Endothelial cell of umbilical vein (primary cell): Measurements from ENCODE around the gene EZH1. TPM values are rescaled to one million over a fixed set of nuclear protein-coding genes. Genes with fewer than 3 reads are reported as not detected.

ENCODE experiments used
- BruUV-seq: library from RNA; stranded (reverse); fragments of 400-500 nt; replicated peaks from 2 replicates; lab custom pipeline; 2021; lab: Mats Ljungman, UMichigan
- CTCF ChIA-PET: fragments of 300-600, 350-600 bp; sonication (Branson Sonifier 250); formaldehyde crosslinking; loops from one replicate; lab custom pipeline; 2021; ENCODE audit warnings: antibody characterized with exemption, inconsistent platforms; lab: Charles Lee
- POLR2A ChIA-PET: fragments of 300-600, 350-600 bp; sonication (Branson Sonifier 250); formaldehyde crosslinking; loops from one replicate; lab custom pipeline; 2021; ENCODE audit warnings: antibody characterized with exemption, inconsistent platforms; lab: Charles Lee
- DNase-seq: peaks from one replicate; pipeline ENCODE4 v3.0.0-alpha.2; 2011; ENCODE audit warnings: low read depth, low spot score
- FAIRE-seq: peaks from 2 replicates; lab custom pipeline; 2011; peaks lifted over from hg19 to GRCh38; lab: Jason Lieb, UNC
- H2AFZ ChIP-seq: 2 replicates; pipeline ENCODE4 v1.6.0; 2012; ENCODE audit warnings: low read depth, low read length, control low read depth, inconsistent platforms
- H3K27ac ChIP-seq: 2 replicates; pipeline ENCODE4 v1.5.1; 2011; ENCODE audit warnings: low read depth, mild to moderate bottlenecking, control low read depth, low read length, moderate library complexity; ENCODE audit not compliant: insufficient read depth
- H3K27me3 ChIP-seq, 2 experiments: 2 replicates each; pipeline versions ENCODE4 v1.6.0 to v1.6.1; 2011; ENCODE audit warnings: low read length in 2 of 2, mixed read lengths in 1 of 2; ENCODE audit not compliant: control insufficient read depth in 2 of 2, insufficient read depth in 2 of 2
- H3K36me3 ChIP-seq, 2 experiments: 2 replicates in 1 of 2; 3 replicates in 1 of 2; pipeline ENCODE4 v1.5.1; 2011; ENCODE audit warnings: low read length in 2 of 2, mild to moderate bottlenecking in 1 of 2, moderate library complexity in 1 of 2; ENCODE audit not compliant: control insufficient read depth in 2 of 2, insufficient read depth in 2 of 2; ENCODE audit errors: extremely low read depth in 1 of 2
- H3K4me1 ChIP-seq: 3 replicates; pipeline ENCODE4 v1.5.1; 2011; ENCODE audit warnings: mild to moderate bottlenecking, low read length; ENCODE audit not compliant: control insufficient read depth, insufficient read depth; ENCODE audit errors: extremely low read depth
- H3K4me2 ChIP-seq: 2 replicates; pipeline ENCODE4 v1.6.1; 2011; ENCODE audit warnings: low read length, control low read depth, mixed read lengths; ENCODE audit not compliant: insufficient read depth
- H3K4me3 ChIP-seq, 3 experiments: fragments of 200-600 bp in 1 of 3; sonication (generic), shearing (Covaris generic) in 1 of 3; replicated peaks in 1 of 3; 2 replicates each; pipeline ENCODE4 v1.5.1; 2011 to 2016; ENCODE audit warnings: control low read depth in 3 of 3, low read length in 3 of 3, mild to moderate bottlenecking in 2 of 3, inconsistent platforms in 1 of 3, low read depth in 1 of 3, moderate library complexity in 1 of 3; ENCODE audit not compliant: insufficient read depth in 1 of 3
- H3K79me2 ChIP-seq: 2 replicates; pipeline ENCODE4 v1.6.0; 2012; ENCODE audit warnings: low read length, inconsistent platforms; ENCODE audit not compliant: control insufficient read depth, insufficient read depth
- H3K9ac ChIP-seq: replicated peaks from 2 replicates; pipeline ENCODE3; 2011; ENCODE audit warnings: low read length, control low read depth; ENCODE audit not compliant: insufficient read depth; ENCODE audit errors: extremely low read depth
- H3K9me1 ChIP-seq: replicated peaks from 3 replicates; pipeline ENCODE4 v1.6.0; 2011; ENCODE audit warnings: mild to moderate bottlenecking, low read length; ENCODE audit not compliant: control insufficient read depth, insufficient read depth; ENCODE audit errors: extremely low read depth
- H3K9me3 ChIP-seq: replicated peaks from 2 replicates; pipeline ENCODE4 v1.5.1; 2012; ENCODE audit warnings: low read length, inconsistent platforms; ENCODE audit not compliant: control insufficient read depth, insufficient read depth
- H4K20me1 ChIP-seq: replicated peaks from 2 replicates; pipeline ENCODE3; 2011; ENCODE audit warnings: mild to moderate bottlenecking, low read length; ENCODE audit not compliant: control insufficient read depth, insufficient read depth; ENCODE audit errors: extremely low read depth
- CTCF ChIP-seq, 2 donors: IDR thresholded peaks; 1 replicate in 1 of 2; 2 replicates in 1 of 2; pipeline ENCODE4 v1.5.1; 2011; ENCODE audit warnings: low read length in 2 of 2, mild to moderate bottlenecking in 2 of 2, moderate library complexity in 2 of 2, control low read depth in 1 of 2, inconsistent platforms in 1 of 2, low read depth in 1 of 2; ENCODE audit not compliant: insufficient read depth in 1 of 2; ENCODE audit errors: extremely low read depth in 1 of 2
- GATA2 ChIP-seq: IDR thresholded peaks from 2 replicates; pipeline ENCODE4 v1.7.0; 2011; ENCODE audit warnings: low read depth, mild to moderate bottlenecking, moderate library complexity, mixed read lengths, low read length; ENCODE audit not compliant: insufficient read length, insufficient read depth
- JUN ChIP-seq: IDR thresholded peaks from 2 replicates; pipeline ENCODE4 v1.6.1; 2011; ENCODE audit warnings: borderline replicate concordance, low read depth; ENCODE audit not compliant: insufficient read length, insufficient read depth
- POLR2A ChIP-seq: IDR thresholded peaks from 2 replicates; pipeline ENCODE4 v1.6.1; 2012; ENCODE audit warnings: low read depth, mild to moderate bottlenecking, control low read depth, low read length
- POLR2AphosphoS5 ChIP-seq: IDR thresholded peaks from 2 replicates; pipeline ENCODE4 v1.6.1; 2012; ENCODE audit warnings: low read depth, mild to moderate bottlenecking, control low read depth, low read length, moderate library complexity; ENCODE audit not compliant: insufficient read depth
- dilution Hi-C: fragments of 300-500 bp; cut with MboI; formaldehyde crosslinking; loops from one replicate; pipeline ENCODE4 v1.15.0; 2019; ENCODE audit warnings: low sequenced_read_pairs; ENCODE audit not compliant: extremely low pct_ligation_motif_present
- intact Hi-C: fragments of 100-400 bp; cut with micrococcal nuclease; formaldehyde crosslinking; loops from one replicate; pipeline ENCODE4 v1.10.0; 2022
- polyA plus RNA-seq, 4 experiments: library from polyadenylated mRNA; depleted of rRNA in 3 of 4; stranded (reverse) in 3 of 4; unstranded in 1 of 4; fragments of >200 nt; gene quantifications; 2 replicates each; pipeline versions ENCODE4 v1.2.1 to v1.2.3, GENCODE V29; 2011 to 2012; ENCODE audit warnings: missing spikeins in 1 of 4
- total RNA-seq: library from RNA; stranded (reverse); gene quantifications from 2 replicates; pipeline ENCODE4 v1.2.3, GENCODE V29; 2021
- TF ChIP-seq, protein P1 (sequence below): IDR thresholded peaks from 2 replicates; pipeline ENCODE4 v1.6.1; 2011; ENCODE audit not compliant: insufficient read depth, insufficient read length

The EZH1 gene
- total and polyA plus RNA-seq, 2 donors (not counting 3 experiments of a cell fraction or from before 2014, with no cell fraction given) = 31.4 to 33.7 TPM

DNA sequence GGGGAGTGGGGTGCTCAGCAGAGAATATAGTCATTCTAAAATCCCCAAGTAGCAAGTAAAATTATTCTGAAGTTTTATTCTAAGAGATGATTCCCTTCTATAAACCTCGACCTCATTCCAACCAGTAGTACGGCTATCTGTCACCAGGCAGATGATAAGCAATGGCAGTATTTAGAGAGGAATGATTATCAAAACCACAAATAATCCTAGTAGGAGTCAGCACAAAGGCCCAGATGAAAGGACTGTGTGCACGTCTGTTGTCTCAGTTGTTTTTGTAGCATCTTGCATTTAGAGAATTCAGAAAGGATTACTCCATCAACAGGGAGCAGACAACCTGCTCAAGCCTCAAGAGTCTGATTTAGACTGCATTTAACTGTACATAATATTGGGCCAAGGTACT is 21.2 kb downstream of the EZH1 start:
- CTCF ChIA-PET = interaction anchor here (3.6 to 4.4 kb wide), 2 partner anchors 40 to 101 kb away, joined by 25 to 35 read pairs; partner anchors contain the start of gene BECN1
- no peak overlapping the region for H3K9ac ChIP-seq
- no peak overlapping the region for H3K27ac ChIP-seq
- TF ChIP-seq POLR2A (no peak), GATA2 (no peak)
- TF ChIP-seq, protein P1, sequence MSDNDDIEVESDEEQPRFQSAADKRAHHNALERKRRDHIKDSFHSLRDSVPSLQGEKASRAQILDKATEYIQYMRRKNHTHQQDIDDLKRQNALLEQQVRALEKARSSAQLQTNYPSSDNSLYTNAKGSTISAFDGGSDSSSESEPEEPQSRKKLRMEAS = no peak
- no peaks in the 10 kb centered on the region for H4K20me1 ChIP-seq
- DNase-seq = no peak
- no peaks in the 10 kb centered on the region for H3K27me3 ChIP-seq
- FAIRE-seq = no peak
- POLR2A ChIA-PET = no interaction called here
- no peak overlapping the region for H3K4me2 ChIP-seq
- H3K79me2 ChIP-seq = no peaks in the 10 kb centered on the region
- BruUV-seq = no TSS peak
- H3K9me3 ChIP-seq = no peaks in the 10 kb centered on the region
- dilution Hi-C loops = no loop called here
- no peaks in the 10 kb centered on the region for H3K4me1 ChIP-seq
- no peak overlapping the region for H2AFZ ChIP-seq
- H3K9me1 ChIP-seq = no peaks in the 10 kb centered on the region
- peaks cover 8 to 9% of the 10 kb centered on the region in 2 experiments for H3K36me3 ChIP-seq
- intact Hi-C loops = no loop called here
- no peak overlapping the region for H3K4me3 ChIP-seq

- peaks cover 12 to 21% of the 10 kb centered on the region in 2 experiments for H3K36me3 ChIP-seq
- ChIA-PET POLR2A (no interaction called here), CTCF (interaction anchor here (1.9 to 3.8 kb wide), 3 partner anchors 42 to 104 kb away, joined by 25 to 35 read pairs (median 28); partner anchors contain the start of gene BECN1)
- H3K4me3 ChIP-seq = no peak overlapping the region
- no peak overlapping the region for H3K27ac ChIP-seq
- no peak for TF ChIP-seq POLR2AphosphoS5
- peak; percentile 47 to 52 for TF ChIP-seq CTCF (IDR thresholded peaks at IDR 0.05; ENCODE audit: extremely low read depth in 1 of 2, insufficient read depth in 1 of 2, low read depth in 1 of 2, low read length in 2 of 2)
- TF ChIP-seq JUN = no peak
- TF ChIP-seq, protein P1 = no peak
- no TSS peak for BruUV-seq
- no peaks in the 10 kb centered on the region for H3K79me2 ChIP-seq
- no peaks in the 10 kb centered on the region for H3K27me3 ChIP-seq
- dilution Hi-C loops = no loop called here
- H3K9ac ChIP-seq = no peak overlapping the region
- no peaks in the 10 kb centered on the region for H4K20me1 ChIP-seq
- H2AFZ ChIP-seq = no peak overlapping the region
- no peaks in the 10 kb centered on the region for H3K9me1 ChIP-seq
- FAIRE-seq (peak; percentile 96), DNase-seq (peak; percentile 73)
- no peaks in the 10 kb centered on the region for H3K4me1 ChIP-seq
- intact Hi-C loops = loop anchor here (1.0 to 2.0 kb wide), 6 partner anchors 42 to 216 kb away; partner anchors contain the start of gene BECN1
- H3K9me3 ChIP-seq = no peaks in the 10 kb centered on the region
- no peak overlapping the region for H3K4me2 ChIP-seq
Observed at GRCh38 chr17:42720996-42721583, 23.8 kb downstream of the EZH1 start.
